ENCODE measurements around the gene OR5AU1.
A peak's percentile ranks its signal among the peaks of the same experiment; 100 is the strongest.
"Not testable (repeated sequence)": the region's sequence is repeated elsewhere in the genome, so short reads cannot be mapped to it uniquely, and the experiment has no call there.

Gene OR5AU1

DNA sequence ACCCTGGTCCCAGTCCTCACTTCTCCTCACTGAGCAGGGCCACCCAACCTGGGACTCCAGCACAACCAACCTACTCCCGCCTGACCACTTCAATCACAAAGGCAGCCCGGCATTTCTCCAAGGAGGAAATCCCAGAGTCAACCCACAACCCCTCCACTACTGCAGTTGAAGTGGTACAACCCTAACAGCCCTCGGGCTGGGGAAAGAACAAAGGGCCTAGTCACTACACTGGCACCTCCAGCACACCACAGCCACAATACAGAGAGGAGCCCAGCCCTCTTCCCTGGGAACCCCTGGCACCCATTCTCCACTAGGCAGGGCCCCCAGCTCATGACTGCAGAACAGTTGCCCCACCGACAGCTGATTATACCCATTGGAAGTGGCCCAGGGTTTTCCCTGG is 13.7 kb upstream of the OR5AU1 start:
- no peak for DNase-seq

DNA sequence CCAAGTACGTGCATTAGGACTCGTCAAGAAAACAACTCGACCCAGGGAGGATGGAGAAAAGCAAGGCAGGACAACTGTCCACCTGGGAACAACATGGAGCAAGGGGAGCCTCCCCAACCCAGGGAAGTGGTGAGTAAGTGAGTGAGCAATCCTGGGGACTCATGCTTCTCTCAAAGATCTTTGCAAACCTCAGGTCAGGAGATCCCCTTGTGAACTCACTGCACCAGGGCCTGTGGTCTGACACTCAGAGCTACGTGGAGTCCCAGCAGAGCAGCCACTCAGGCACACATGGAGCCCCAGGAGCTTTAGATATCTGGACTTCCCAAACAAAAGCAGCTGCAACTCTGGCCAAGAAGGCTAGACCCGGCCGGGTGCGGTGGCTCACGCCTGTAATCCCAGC is 12.2 kb upstream of the OR5AU1 start:
- no peak for DNase-seq

- not testable (repeated sequence) for DNase-seq
Measured at GRCh38 chr14:21165670-21166069, 9.8 kb upstream of the OR5AU1 start.

DNA sequence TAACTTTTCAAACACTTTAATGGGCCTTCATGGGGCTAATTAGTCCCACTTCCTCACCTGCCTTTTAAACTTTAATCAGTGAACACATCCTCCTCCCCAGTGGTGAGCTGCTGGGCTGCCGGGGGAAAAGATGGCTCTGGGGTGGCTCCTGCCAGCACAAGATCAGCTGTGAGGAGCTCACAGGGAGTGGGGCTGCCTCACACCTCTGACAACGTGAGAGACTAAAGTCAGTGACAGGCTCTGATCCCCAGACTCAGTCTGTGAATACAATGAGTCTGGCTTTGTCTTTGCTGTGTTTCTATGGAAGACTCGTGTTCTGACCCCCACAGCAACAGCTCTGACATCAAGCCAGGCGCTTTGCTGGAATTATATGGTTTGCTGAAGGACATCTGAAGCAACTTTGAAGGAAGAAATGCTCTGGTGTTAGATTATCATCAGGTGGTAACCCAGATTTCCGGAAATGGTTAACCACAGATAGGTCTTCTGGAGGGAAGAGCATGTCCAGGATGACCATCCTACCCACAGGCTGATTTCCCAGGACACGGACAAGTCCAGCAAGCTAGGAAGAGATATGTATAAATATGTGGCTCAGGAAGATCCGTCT is 9.2 kb upstream of the OR5AU1 start:
- DNase-seq = not testable (repeated sequence)

DNA sequence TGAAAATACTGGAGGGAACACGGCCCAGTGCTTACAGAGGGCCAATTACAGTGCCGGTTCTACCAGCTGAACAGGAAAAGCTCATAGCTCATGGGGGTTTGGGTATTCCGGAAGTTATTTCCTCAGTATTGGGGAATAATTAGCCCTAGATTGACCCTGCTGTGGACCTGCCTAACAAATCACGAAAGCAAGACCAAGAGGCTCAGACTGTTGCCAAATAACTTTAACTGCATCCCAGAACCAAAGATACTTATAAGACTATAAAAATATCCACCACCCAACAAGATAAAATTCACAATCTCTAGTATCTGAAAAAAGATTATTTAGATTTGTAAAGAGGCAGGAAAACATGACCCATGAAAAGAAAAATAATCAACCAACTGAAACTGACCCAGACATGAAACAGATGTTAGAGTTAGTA is 8.0 kb upstream of the OR5AU1 start:
- DNase-seq = no peak

- DNase-seq = no peak
Measured at GRCh38 chr14:21162081-21162480, 6.2 kb upstream of the OR5AU1 start.

DNA sequence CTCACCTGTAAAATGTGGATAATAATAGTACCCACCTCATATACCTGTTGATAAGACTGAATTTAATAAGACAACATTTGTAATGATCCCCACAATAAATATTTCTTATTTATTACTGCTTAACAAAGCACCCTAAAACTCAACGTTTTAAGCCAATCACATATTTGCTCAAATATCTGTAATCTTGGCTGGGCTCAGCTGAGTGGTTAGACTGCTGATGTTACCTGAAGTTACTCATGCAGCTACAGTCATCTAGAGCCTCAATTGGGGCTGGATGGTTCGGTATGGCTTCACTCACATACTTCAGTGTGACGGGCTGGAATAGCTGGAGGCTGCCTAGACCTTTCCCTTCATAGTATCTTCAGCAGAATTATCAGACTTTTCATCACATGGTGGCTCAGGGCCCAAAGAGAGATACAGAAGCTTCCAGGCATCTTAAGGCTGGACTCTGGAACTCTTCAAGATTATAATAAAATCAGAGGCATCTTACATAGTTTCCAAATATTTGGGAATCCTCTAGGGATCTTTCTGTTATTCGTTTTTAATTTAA is 4.3 kb upstream of the OR5AU1 start:
- DNase-seq = no peak

- not testable (repeated sequence) for DNase-seq
Measured at GRCh38 chr14:21158175-21158574, 2.3 kb upstream of the OR5AU1 start.

- no peak for DNase-seq
Measured at GRCh38 chr14:21149641-21150367, 6.1 kb downstream of the OR5AU1 start.

DNA sequence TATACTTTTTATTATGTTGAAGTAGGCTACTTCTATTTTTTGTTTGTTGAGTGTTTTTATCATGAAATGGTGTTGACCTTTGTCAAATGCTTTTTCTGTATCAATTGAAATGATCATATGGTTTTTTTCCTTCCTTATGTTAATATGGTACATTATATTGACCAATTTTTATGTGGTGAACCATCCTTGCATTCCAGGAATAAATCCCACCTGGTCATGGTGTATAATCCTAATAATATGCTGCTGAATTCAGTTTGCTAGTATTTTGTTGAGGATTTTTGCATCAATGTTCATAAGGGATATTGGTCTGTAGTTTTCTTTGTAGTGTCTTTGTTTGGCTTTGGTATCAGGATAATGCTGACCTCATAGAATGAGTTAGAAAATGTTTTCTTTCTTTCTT is 10.4 kb downstream of the OR5AU1 start:
- no peak for DNase-seq

GRCh38 chr14:21142357-21142756 is 13.5 kb downstream of the OR5AU1 start:
- no peak for DNase-seq

GRCh38 chr14:21136024-21136423 is 19.8 kb downstream of the OR5AU1 start:
- no peak for DNase-seq

- DNase-seq = no peak
Measured at GRCh38 chr14:21133901-21134300, 22.0 kb downstream of the OR5AU1 start.

GRCh38 chr14:21123429-21123828 is 32.4 kb downstream of the OR5AU1 start:
- DNase-seq = no peak

- no peak for DNase-seq
Measured at GRCh38 chr14:21121122-21121521, 34.7 kb downstream of the OR5AU1 start.

- DNase-seq = no peak
Measured at GRCh38 chr14:21120686-21121085, 35.2 kb downstream of the OR5AU1 start.

GRCh38 chr14:21118933-21119332 is 36.9 kb downstream of the OR5AU1 start:
- no peak for DNase-seq

DNA sequence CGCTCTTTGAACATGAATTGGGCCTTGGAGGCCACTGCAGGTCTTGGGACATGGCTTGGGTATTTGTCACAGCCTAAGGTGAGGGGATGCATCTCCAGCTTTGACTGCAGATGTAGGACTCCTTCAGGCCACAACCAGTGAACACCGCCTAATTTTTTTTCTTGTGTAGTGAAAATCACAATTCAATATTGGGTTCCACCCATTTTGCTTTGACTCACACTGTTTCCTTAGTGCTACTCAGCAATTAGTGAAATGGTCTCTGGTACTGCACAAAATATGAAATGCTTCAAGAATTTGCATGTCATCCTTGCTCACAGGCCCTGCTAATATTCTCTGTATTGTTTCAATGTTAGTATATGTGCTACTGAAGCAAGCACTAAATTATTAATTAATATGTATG is 42.5 kb downstream of the OR5AU1 start:
- DNase-seq = no peak

DNA sequence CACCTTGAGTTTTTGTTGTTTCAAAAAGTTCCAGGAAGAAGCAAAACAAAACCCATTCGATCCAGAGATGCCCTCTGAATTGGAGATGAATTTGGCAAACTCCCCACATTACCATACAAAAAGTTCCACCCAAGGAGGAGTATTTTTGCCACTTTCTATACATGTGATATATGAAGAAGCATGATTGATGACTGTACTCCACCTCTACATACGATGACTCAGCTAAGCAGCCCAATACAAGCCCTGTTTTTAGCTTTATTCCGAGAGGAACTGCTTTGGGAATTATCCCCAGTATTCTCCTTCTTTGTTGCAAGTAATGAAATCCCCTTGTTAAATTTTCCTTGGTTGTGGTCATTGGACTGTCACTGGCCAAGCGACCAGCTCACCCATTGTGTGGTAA is 43.6 kb downstream of the OR5AU1 start:
- DNase-seq = no peak

- DNase-seq = no peak
Measured at GRCh38 chr14:21109377-21110138, 46.3 kb downstream of the OR5AU1 start.

GRCh38 chr14:21108791-21109190 is 47.1 kb downstream of the OR5AU1 start:
- DNase-seq = no peak

DNA sequence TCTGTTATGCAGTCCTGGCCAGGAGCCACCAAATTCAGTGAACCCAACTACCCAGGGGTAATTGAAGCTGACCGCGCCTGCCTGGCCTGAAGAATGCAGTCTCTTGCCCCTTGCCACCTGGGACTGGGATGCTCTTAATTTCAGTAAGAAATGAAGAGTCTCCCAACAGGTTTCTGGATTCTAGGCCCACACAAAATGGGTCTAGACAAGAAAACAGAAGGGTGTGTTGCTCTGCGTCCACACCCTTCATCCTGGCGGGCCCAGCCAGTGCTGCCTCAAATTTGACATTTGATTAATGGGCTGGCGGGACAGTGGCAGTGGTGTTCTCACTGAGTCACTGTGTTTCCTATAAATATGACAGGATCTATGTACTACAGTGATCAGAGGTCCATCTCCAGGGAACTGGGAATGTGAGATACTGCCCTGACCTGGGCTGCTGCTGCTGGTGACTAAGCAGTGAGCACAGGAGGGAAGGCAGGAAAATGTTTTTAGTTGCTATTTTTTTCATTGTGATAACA is 48.5 kb downstream of the OR5AU1 start:
- no peak for DNase-seq

DNA sequence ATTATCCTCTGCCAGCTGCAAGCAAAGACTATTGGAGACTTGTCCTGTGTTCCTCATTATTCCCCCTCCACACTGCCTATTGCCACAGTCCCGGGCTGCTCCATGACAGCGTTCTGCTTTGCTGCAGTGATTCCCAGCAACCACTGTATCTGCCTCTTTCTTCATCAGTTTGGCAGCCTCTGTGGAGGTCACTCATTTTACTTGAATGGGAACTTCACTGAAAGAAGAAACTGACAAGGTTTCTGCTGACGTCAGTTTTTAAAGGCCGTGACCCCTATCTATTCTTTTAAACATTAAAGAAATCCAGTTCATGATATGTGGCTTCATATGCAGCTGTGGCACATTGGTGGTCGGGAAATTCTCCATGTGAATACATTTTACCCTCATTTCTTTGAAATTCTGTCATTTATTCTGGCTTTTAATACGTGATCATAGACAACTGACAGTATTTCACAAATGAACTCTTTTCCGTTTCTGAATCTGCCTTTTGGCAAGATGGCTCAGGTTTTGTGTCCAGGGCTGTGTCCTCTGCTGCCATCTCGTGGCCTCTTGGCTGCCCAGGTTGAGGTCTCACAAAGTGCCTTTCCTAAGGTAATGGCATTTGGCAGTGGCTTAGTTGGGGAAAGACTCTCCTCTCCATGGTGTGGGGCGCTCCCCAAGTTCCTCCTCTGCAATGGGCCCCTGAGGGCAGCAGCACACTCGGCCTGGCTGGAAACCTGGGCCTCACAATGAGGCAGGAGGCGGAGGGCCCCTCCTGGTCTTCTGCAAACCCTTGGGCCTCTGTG is 49.2 kb downstream of the OR5AU1 start:
- peak; percentile 80 for DNase-seq
